Smooth muscle cell (in vitro differentiated cells): ENCODE measurements around the gene PCSK2. TPM values are rescaled to one million over a fixed set of nuclear protein-coding genes. Genes with fewer than 3 reads are reported as not detected.

Experiments used
- DNase-seq: peaks from one replicate; lab custom pipeline; 2025; ENCODE audit not compliant: unreplicated experiment; lab: John Stamatoyannopoulos, UW
- H2AFZ ChIP-seq: fragments of 200-600 bp; sonication (generic); 2 replicates; pipeline ENCODE4 v1.6.0; 2016; ENCODE audit warnings: antibody characterized with exemption, low read depth, mild to moderate bottlenecking
- H3F3A ChIP-seq: fragments of 200-600 bp; sonication (generic); 2 replicates; pipeline ENCODE4 v1.6.0; 2017; ENCODE audit warnings: antibody characterized with exemption, low read depth
- H3K27ac ChIP-seq: fragments of 200-600 bp; sonication (generic); 2 replicates; pipeline ENCODE4 v1.5.1; 2016; ENCODE audit warnings: low read depth, mild to moderate bottlenecking
- H3K27me3 ChIP-seq: fragments of 200-600 bp; sonication (generic); 2 replicates; pipeline ENCODE4 v1.6.1; 2016; ENCODE audit warnings: low read depth, mild to moderate bottlenecking
- H3K36me3 ChIP-seq: fragments of 200-600 bp; sonication (generic); 2 replicates; pipeline ENCODE4 v1.5.1; 2016; ENCODE audit warnings: low read depth
- H3K4me1 ChIP-seq: fragments of 200-600 bp; sonication (generic); 2 replicates; pipeline ENCODE4 v1.5.1; 2016; ENCODE audit warnings: low read depth
- H3K4me2 ChIP-seq: fragments of 200-600 bp; sonication (generic); 2 replicates; pipeline ENCODE4 v1.6.0; 2016; ENCODE audit warnings: mild to moderate bottlenecking
- H3K4me3 ChIP-seq: fragments of 200-600 bp; sonication (generic); 2 replicates; pipeline ENCODE4 v1.5.1; 2016; ENCODE audit warnings: mild to moderate bottlenecking
- H3K79me2 ChIP-seq: fragments of 200-600 bp; sonication (generic); 2 replicates; pipeline ENCODE4 v1.6.0; 2016; ENCODE audit warnings: low read depth, mild to moderate bottlenecking
- H3K9ac ChIP-seq: fragments of 200-600 bp; sonication (generic); 2 replicates; pipeline ENCODE4 v1.6.0; 2016; ENCODE audit warnings: low read depth
- H3K9me3 ChIP-seq: fragments of 200-600 bp; sonication (generic); replicated peaks from 2 replicates; pipeline ENCODE4 v1.5.1; 2016; ENCODE audit warnings: low read depth
- H4K20me1 ChIP-seq: fragments of 200-600 bp; sonication (generic); 2 replicates; pipeline ENCODE4 v1.6.0; 2016; ENCODE audit warnings: low read depth
- CTCF ChIP-seq: fragments of 200-600 bp; sonication (generic); IDR thresholded peaks from 2 replicates; pipeline ENCODE4 v1.5.1; 2017; ENCODE audit warnings: borderline replicate concordance, mild to moderate bottlenecking, antibody characterized with exemption; ENCODE audit not compliant: insufficient read depth, poor library complexity, severe bottlenecking
- WGBS: methylation state at CpG from one replicate; pipeline ENCODE4 v1.1.7; 2016; ENCODE audit warnings: low lambda C conversion rate; 5-methylcytosine and 5-hydroxymethylcytosine counted together
- polyA plus RNA-seq: library from polyadenylated mRNA; unstranded; fragments of >200 nt; fragmentation: Nextera tagmentation; extraction: Ambion mirVana; gene quantifications from 2 replicates; pipeline ENCODE4 v1.2.1, GENCODE V29; 2016
- total RNA-seq: library from RNA; depleted of rRNA; stranded (reverse); fragments of >200 nt; gene quantifications from 2 replicates; pipeline ENCODE4 v1.2.3, GENCODE V29; 2014

PCSK2 gene
- total and polyA plus RNA-seq, 2 experiments from 2014 or later = not detected

GRCh38 chr20:17343091-17343490 is 116.3 kb downstream of the PCSK2 start:
- no peak for TF ChIP-seq CTCF
- Histone ChIP-seq H3K79me2 (no peaks in the 10 kb centered on the region), H3K27me3 (no peaks in the 10 kb centered on the region), H3K27ac (no peak overlapping the region), H2AFZ (no peak overlapping the region), H3F3A (no peaks in the 10 kb centered on the region), H3K4me1 (no peaks in the 10 kb centered on the region), H3K4me3 (no peak overlapping the region), H3K36me3 (no peaks in the 10 kb centered on the region), H3K9ac (no peak overlapping the region), H4K20me1 (no peaks in the 10 kb centered on the region), H3K4me2 (no peak overlapping the region), H3K9me3 (no peaks in the 10 kb centered on the region)
- 100% methylated on average over 1 of the region's 1 CpG for WGBS
- no peak for DNase-seq

DNA sequence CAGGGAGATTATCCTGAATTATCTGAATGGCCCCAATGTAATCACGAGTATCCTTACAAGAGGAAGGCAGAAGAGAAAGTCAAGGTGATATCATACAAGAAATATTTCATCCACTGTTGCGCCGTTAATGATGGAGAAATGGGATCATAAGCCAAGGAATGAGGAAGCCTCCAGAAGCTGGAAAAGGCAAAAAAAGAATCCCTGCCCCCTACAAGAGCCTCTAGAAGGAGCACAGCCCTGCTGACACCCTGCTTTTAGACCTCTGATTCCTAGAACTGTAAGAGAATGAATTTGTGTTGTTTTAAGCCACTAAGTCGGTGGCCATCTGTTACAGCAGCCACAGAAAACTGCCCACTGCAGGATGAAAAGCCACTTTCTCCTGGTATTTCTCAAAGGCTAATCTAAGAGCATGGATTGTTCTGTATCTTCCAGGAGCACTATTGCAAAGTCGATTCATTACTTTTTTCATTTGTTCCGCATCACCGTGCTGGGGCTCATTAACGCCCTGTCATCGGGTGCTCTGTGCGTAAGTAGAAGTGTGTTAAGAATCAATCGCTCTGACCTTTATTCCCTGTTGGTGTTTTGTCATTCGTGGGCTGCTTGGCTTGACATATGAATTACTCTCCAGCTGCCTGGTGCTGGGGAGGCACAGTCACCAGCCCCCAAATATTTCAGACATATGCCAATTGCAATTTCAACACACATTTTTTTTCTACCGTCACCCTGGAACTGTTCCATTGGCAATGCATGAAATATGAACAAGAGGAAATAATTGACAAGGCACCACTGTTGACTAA is 117.0 kb downstream of the PCSK2 start:
- Histone ChIP-seq H3K9ac (no peak overlapping the region), H3K27ac (no peak overlapping the region), H3K27me3 (no peaks in the 10 kb centered on the region), H3K9me3 (no peaks in the 10 kb centered on the region), H3K79me2 (no peaks in the 10 kb centered on the region), H3K36me3 (no peaks in the 10 kb centered on the region), H2AFZ (no peak overlapping the region), H3F3A (no peaks in the 10 kb centered on the region), H3K4me2 (no peak overlapping the region), H3K4me3 (no peak overlapping the region), H4K20me1 (no peaks in the 10 kb centered on the region), H3K4me1 (no peaks in the 10 kb centered on the region)
- TF ChIP-seq CTCF = no peak
- no peak for DNase-seq
- 76% methylated on average over 13 of the region's 13 CpGs for WGBS

- Histone ChIP-seq H3K4me2 (no peak overlapping the region), H3K9me3 (no peaks in the 10 kb centered on the region)
- 92% methylated on average over 2 of the region's 2 CpGs for WGBS
Observed at GRCh38 chr20:17344790-17345189, 118.0 kb downstream of the PCSK2 start.

More at GRCh38 chr20:17344790-17345189, 118.0 kb downstream of the PCSK2 start:
- no peak overlapping the region for H3K4me3 ChIP-seq
- DNase-seq = no peak
- no peaks in the 10 kb centered on the region for H3K4me1 ChIP-seq
- H3K79me2 ChIP-seq = no peaks in the 10 kb centered on the region
- no peak for TF ChIP-seq CTCF
- H3K27ac ChIP-seq = no peak overlapping the region
- H2AFZ ChIP-seq = no peak overlapping the region
- H3K9ac ChIP-seq = no peak overlapping the region
- no peaks in the 10 kb centered on the region for H3K36me3 ChIP-seq
- no peaks in the 10 kb centered on the region for H3F3A ChIP-seq
- no peaks in the 10 kb centered on the region for H4K20me1 ChIP-seq
- no peaks in the 10 kb centered on the region for H3K27me3 ChIP-seq
